Ishikawa (cell line): ENCODE measurements around the gene OSTF1.

Experiments
- CEBPB ChIP-seq: IDR thresholded peaks from 2 replicates; pipeline ENCODE4 v1.6.1; 2012
- CREB1 ChIP-seq: IDR thresholded peaks from 2 replicates; pipeline ENCODE4 v1.6.1; 2012; ENCODE audit warnings: low read depth
- EGR1 ChIP-seq: IDR thresholded peaks from 2 replicates; pipeline ENCODE4 v1.6.1; 2012
- EP300 ChIP-seq: IDR thresholded peaks from 2 replicates; pipeline ENCODE4 v1.6.1; 2012; ENCODE audit warnings: borderline replicate concordance
- FOXM1 ChIP-seq: IDR thresholded peaks from 2 replicates; pipeline ENCODE4 v1.6.1; 2012; ENCODE audit warnings: low read depth, borderline replicate concordance
- NFIC ChIP-seq: IDR thresholded peaks from 2 replicates; pipeline ENCODE4 v1.6.1; 2012
- RAD21 ChIP-seq: IDR thresholded peaks from 2 replicates; pipeline ENCODE4 v1.6.1; 2012; ENCODE audit warnings: low read depth
- TAF1 ChIP-seq: IDR thresholded peaks from 2 replicates; pipeline ENCODE4 v1.6.1; 2012; ENCODE audit warnings: low read depth, mild to moderate bottlenecking
- TCF12 ChIP-seq: IDR thresholded peaks from 2 replicates; pipeline ENCODE4 v1.6.1; 2012; ENCODE audit warnings: low read depth
- TEAD4 ChIP-seq: IDR thresholded peaks from 2 replicates; pipeline ENCODE4 v1.6.1; 2012
- YY1 ChIP-seq: IDR thresholded peaks from 2 replicates; pipeline ENCODE4 v1.6.1; 2012; ENCODE audit warnings: low read depth
- ZBTB7A ChIP-seq: IDR thresholded peaks from 2 replicates; pipeline ENCODE4 v1.6.1; 2012; ENCODE audit warnings: low read depth
- TF ChIP-seq, protein P1 (sequence below): IDR thresholded peaks from 2 replicates; pipeline ENCODE4 v1.6.1; 2012
- TF ChIP-seq, protein P2 (sequence below): IDR thresholded peaks from 2 replicates; pipeline ENCODE4 v1.6.1; 2012
- TF ChIP-seq, protein P3 (sequence below): IDR thresholded peaks from 2 replicates; pipeline ENCODE4 v1.6.1; 2012; ENCODE audit warnings: low read depth, mild to moderate bottlenecking

OSTF1 gene

DNA sequence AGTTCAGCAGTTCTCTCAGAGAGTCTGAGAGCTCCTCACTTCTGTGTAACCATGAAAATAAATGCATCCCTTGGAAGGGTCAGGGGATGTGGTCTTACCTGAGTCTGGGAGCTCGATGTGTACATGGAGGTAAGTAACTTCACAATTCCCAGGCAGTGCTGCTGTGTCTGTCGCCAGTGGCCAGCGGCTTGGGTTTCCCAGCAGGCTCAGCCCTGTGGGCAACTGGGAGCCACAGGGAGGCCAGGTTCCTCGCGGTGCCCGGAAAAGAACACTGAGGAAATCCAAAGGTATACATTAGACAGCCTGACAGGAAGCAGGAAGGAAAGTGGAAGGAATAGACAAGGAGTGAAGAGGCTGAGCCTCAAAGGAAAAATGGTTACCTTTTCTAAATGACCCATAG lies 62.2 kb downstream of the OSTF1 start:
- TF ChIP-seq RAD21 (no peak), FOXM1 (no peak), YY1 (no peak), TEAD4 (no peak), CEBPB (no peak), NFIC (no peak), EP300 (no peak), EGR1 (no peak), CREB1 (no peak), TCF12 (no peak), ZBTB7A (no peak), TAF1 (no peak)
- TF ChIP-seq, protein P1, sequence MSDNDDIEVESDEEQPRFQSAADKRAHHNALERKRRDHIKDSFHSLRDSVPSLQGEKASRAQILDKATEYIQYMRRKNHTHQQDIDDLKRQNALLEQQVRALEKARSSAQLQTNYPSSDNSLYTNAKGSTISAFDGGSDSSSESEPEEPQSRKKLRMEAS = no peak
- TF ChIP-seq, protein P2, sequence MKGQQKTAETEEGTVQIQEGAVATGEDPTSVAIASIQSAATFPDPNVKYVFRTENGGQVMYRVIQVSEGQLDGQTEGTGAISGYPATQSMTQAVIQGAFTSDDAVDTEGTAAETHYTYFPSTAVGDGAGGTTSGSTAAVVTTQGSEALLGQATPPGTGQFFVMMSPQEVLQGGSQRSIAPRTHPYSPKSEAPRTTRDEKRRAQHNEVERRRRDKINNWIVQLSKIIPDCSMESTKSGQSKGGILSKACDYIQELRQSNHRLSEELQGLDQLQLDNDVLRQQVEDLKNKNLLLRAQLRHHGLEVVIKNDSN = no peak
- TF ChIP-seq, protein P3, sequence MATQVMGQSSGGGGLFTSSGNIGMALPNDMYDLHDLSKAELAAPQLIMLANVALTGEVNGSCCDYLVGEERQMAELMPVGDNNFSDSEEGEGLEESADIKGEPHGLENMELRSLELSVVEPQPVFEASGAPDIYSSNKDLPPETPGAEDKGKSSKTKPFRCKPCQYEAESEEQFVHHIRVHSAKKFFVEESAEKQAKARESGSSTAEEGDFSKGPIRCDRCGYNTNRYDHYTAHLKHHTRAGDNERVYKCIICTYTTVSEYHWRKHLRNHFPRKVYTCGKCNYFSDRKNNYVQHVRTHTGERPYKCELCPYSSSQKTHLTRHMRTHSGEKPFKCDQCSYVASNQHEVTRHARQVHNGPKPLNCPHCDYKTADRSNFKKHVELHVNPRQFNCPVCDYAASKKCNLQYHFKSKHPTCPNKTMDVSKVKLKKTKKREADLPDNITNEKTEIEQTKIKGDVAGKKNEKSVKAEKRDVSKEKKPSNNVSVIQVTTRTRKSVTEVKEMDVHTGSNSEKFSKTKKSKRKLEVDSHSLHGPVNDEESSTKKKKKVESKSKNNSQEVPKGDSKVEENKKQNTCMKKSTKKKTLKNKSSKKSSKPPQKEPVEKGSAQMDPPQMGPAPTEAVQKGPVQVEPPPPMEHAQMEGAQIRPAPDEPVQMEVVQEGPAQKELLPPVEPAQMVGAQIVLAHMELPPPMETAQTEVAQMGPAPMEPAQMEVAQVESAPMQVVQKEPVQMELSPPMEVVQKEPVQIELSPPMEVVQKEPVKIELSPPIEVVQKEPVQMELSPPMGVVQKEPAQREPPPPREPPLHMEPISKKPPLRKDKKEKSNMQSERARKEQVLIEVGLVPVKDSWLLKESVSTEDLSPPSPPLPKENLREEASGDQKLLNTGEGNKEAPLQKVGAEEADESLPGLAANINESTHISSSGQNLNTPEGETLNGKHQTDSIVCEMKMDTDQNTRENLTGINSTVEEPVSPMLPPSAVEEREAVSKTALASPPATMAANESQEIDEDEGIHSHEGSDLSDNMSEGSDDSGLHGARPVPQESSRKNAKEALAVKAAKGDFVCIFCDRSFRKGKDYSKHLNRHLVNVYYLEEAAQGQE = no peak

DNA sequence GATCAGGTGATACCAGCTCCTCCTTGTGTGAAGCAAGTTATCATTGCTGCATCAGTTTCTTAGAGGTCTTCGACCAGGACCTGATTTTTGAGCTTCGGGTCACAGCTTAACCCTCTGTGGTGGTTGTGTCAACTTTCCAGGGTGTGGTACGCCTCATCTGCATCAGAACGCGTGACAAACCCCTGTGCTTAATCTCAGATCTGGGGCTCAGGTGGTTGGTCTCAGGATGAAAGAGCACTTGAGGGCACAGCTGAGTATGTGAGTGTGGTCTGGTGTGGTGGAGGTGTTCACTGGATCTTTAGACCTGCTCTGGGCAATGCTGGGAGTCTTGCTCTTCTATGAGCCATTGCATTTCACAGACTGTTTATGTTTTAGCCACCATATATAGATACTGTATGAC lies 64.1 kb downstream of the OSTF1 start:
- no peak for TF ChIP-seq TCF12
- TF ChIP-seq, protein P1 = no peak
- TF ChIP-seq TEAD4 = no peak
- no peak for TF ChIP-seq TAF1
- TF ChIP-seq FOXM1 = no peak
- no peak for TF ChIP-seq YY1
- no peak for TF ChIP-seq CEBPB
- TF ChIP-seq CREB1 = no peak
- TF ChIP-seq EP300 = no peak
- TF ChIP-seq EGR1 = no peak
- TF ChIP-seq ZBTB7A = no peak
- no peak for TF ChIP-seq NFIC
- TF ChIP-seq, protein P3 = no peak
- TF ChIP-seq, protein P2 = no peak
- no peak for TF ChIP-seq RAD21

DNA sequence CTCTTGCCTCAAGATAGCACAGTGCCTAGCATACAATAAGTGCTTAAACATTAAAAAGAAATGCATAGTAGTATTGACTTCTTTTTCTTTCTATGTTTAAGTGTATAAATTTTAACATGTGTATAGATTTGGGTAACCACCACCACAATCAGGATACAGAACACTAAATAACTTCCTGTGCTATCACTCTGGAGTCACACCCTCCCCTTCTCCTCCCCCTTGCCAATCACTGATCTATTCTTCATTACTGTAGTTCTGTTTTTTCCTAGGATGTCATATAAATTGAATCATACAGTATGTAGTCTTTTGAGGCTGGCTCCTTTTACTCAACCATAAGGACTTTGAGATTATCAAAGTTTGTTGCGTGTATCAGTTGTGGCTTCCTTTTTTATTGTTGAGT lies 68.5 kb downstream of the OSTF1 start:
- TF ChIP-seq ZBTB7A = no peak
- TF ChIP-seq TCF12 = no peak
- no peak for TF ChIP-seq RAD21
- TF ChIP-seq EGR1 = no peak
- no peak for TF ChIP-seq YY1
- TF ChIP-seq CREB1 = no peak
- TF ChIP-seq, protein P3 = no peak
- no peak for TF ChIP-seq TEAD4
- TF ChIP-seq TAF1 = no peak
- no peak for TF ChIP-seq FOXM1
- TF ChIP-seq, protein P2 = no peak

DNA sequence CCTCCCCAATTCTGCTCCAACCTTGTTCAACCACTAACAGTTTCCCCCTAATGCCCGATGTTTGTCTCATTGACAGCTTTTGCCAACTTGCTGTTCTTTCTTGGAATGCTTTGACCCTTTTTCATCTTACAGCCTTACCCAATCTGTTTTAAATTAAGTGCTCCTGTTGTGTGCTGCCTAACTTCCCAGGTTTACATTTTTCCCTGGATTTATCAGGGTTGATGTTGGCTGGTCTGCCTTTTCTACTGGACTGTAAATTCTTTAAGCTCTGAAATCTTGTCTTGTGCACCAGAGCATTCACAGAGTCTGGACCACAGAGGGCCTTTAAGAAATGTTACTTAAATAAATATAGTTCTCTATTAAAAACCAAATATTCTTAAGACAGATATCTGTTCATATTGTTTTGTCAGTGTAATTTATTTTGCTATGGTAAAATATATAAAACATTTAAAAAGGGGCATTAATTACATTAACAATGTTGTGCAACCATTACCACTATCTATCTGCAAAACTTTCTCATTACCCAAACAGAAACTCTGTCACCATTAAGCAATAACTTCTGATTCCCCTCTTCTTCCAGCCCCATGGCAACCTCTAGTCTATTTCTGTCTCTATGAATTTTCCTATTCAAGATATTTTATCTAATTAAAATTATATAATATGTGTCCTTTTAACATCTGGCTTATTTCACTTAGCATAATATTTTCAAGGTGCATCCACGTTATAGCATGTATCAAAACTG lies 73.0 kb downstream of the OSTF1 start:
- no peak for TF ChIP-seq EP300
- TF ChIP-seq TCF12 = no peak
- TF ChIP-seq TAF1 = no peak
- TF ChIP-seq FOXM1 = no peak
- TF ChIP-seq RAD21 = no peak
- TF ChIP-seq TEAD4 = no peak
- no peak for TF ChIP-seq EGR1
- TF ChIP-seq NFIC = no peak
- TF ChIP-seq CEBPB = no peak
- TF ChIP-seq, protein P2 = no peak
